T-cell (primary cell): ENCODE data around the gene FIS1. TPM values are rescaled to one million over a fixed set of nuclear protein-coding genes. Genes with fewer than 3 reads are reported as not detected.
"Not testable (repeated sequence)": the region's sequence is repeated elsewhere in the genome, so short reads cannot be mapped to it uniquely, and the experiment has no call there.

ENCODE experiments used
- ATAC-seq, 4 experiments: fragments of 200-7000 bp in 3 of 4; fragments of 150-1000 bp in 1 of 4; cut with Tn5 transposase; replicated peaks in 1 of 4; 1 replicate in 3 of 4; 2 replicates in 1 of 4; pipeline ENCODE4 v1.10.0; 2021; ENCODE audit warnings: moderate library complexity in 3 of 4, mild to moderate bottlenecking in 2 of 4, moderate number of reproducible peaks in 1 of 4
- CTCF ChIA-PET, 2 donors: fragments of 300-600 bp; sonication (Branson Sonifier 250); formaldehyde crosslinking; loops; one replicate each; lab custom pipeline; 2022; ENCODE audit warnings: antibody characterized with exemption in 2 of 2; lab: Charles Lee
- POLR2A ChIA-PET, 2 donors: fragments of 300-600 bp; sonication (Branson Sonifier 250); formaldehyde crosslinking; loops; one replicate each; lab custom pipeline; 2022; ENCODE audit warnings: antibody characterized with exemption in 2 of 2; lab: Charles Lee
- DNase-seq, 35 experiments: peaks; one replicate each; pipeline versions ENCODE4 v3.0.0 to v3.0.0-alpha.2; 2013 to 2023
- H3K27ac ChIP-seq: one replicate; pipeline ENCODE4 v1.5.1; 2013; ENCODE audit warnings: low read length
- H3K27me3 ChIP-seq, 2 experiments: replicated peaks in 1 of 2; 1 replicate in 1 of 2; 2 replicates in 1 of 2; pipeline versions ENCODE4 v1.6.1 to v1.7.0; 2013; ENCODE audit warnings: low read length in 1 of 2, mixed read lengths in 1 of 2; ENCODE audit not compliant: control insufficient read depth in 2 of 2, insufficient read depth in 2 of 2; ENCODE audit errors: extremely low read depth in 1 of 2
- H3K36me3 ChIP-seq, 2 donors: 1 replicate in 1 of 2; 2 replicates in 1 of 2; pipeline versions ENCODE4 v1.6.1 to v1.7.0; 2013; ENCODE audit warnings: low read length in 1 of 2; ENCODE audit not compliant: control insufficient read depth in 2 of 2, insufficient read depth in 1 of 2; ENCODE audit errors: extremely low read depth in 1 of 2
- H3K4me1 ChIP-seq, 2 experiments: 1 replicate in 1 of 2; 2 replicates in 1 of 2; pipeline versions ENCODE4 v1.6.1 to v1.7.0; 2013; ENCODE audit warnings: low read length in 2 of 2, mixed read lengths in 1 of 2; ENCODE audit not compliant: insufficient read depth in 2 of 2, control insufficient read depth in 1 of 2; ENCODE audit errors: extremely low read depth in 1 of 2
- H3K4me3 ChIP-seq, 2 donors: 1 replicate in 1 of 2; 2 replicates in 1 of 2; pipeline versions ENCODE4 v1.5.1 to v1.7.0; 2013; ENCODE audit warnings: mild to moderate bottlenecking in 2 of 2, low read length in 1 of 2, moderate library complexity in 1 of 2; ENCODE audit not compliant: control insufficient read depth in 1 of 2; ENCODE audit errors: extremely low read depth in 1 of 2
- H3K9me3 ChIP-seq: 2 replicates; pipeline ENCODE4 v1.7.0; 2013
- H3K27ac Mint-ChIP-seq, 2 donors: one replicate each; pipeline ENCODE4 v1.8.0; 2020 to 2021; ENCODE audit warnings: mild to moderate bottlenecking in 2 of 2, mixed read lengths in 2 of 2
- H3K27me3 Mint-ChIP-seq, 2 donors: one replicate each; pipeline ENCODE4 v1.8.0; 2021 to 2022; ENCODE audit warnings: mixed read lengths in 2 of 2
- H3K36me3 Mint-ChIP-seq: one replicate; pipeline ENCODE4 v1.8.0; 2021; ENCODE audit warnings: mixed read lengths
- H3K4me1 Mint-ChIP-seq, 3 donors: one replicate each; pipeline ENCODE4 v1.8.0; 2020 to 2022; ENCODE audit warnings: mixed read lengths in 3 of 3, mild to moderate bottlenecking in 1 of 3
- H3K4me3 Mint-ChIP-seq, 3 donors: one replicate each; pipeline ENCODE4 v1.8.0; 2020 to 2022; ENCODE audit warnings: mild to moderate bottlenecking in 3 of 3, mixed read lengths in 3 of 3, moderate library complexity in 3 of 3
- H3K9me3 Mint-ChIP-seq, 3 donors: one replicate each; pipeline ENCODE4 v1.8.0; 2020 to 2022; ENCODE audit warnings: mixed read lengths in 3 of 3
- WGBS: methylation state at CpG from one replicate; pipeline ENCODE4 v1.1.5; 2013; ENCODE audit warnings: missing lambda C conversion rate; ENCODE audit not compliant: insufficient coverage; 5-methylcytosine and 5-hydroxymethylcytosine counted together
- total RNA-seq, 35 experiments: library from RNA in 6 of 35; stranded (reverse) in 6 of 35; fragments of 120-200 nt in 1 of 35; gene quantifications; one replicate each; pipeline versions ENCODE4 v1.2.1 to v1.2.4 and lab custom pipeline; 2013 to 2026

The FIS1 gene
- total RNA-seq, 5 donors from 2014 or later (not counting 1 experiment from before 2014, with no cell fraction given) = 99.3 to 136 (median 125) TPM

- H3K4me3 Mint-ChIP-seq, H3K36me3 ChIP-seq, H3K9me3 ChIP-seq, H3K27ac Mint-ChIP-seq, H3K36me3 Mint-ChIP-seq, H3K4me3 ChIP-seq, H3K9me3 Mint-ChIP-seq, POLR2A ChIA-PET, H3K4me1 ChIP-seq, H3K27ac ChIP-seq: not testable (repeated sequence)
- H3K27me3 Mint-ChIP-seq = peaks cover 27 to 40% of the 10 kb centered on the region in 2 donors
- CTCF ChIA-PET = interaction anchor here (0.6 to 1.8 kb wide), 4 partner anchors 97 to 735 kb away, joined by 5 to 13 read pairs (median 8); no protein-coding TSS in a partner anchor
- peak in 1 of 35 experiments; percentile 8 for DNase-seq
- 94% methylated on average over 2 of the region's 4 CpGs for WGBS
- peak in 3 of 4 experiments; percentile 16 to 31 (median 26) for ATAC-seq
- H3K27me3 ChIP-seq = peaks cover 0 to 43% of the 10 kb centered on the region in 2 experiments
- peaks cover 6 to 15% (median 14%) of the 10 kb centered on the region in 3 donors for H3K4me1 Mint-ChIP-seq
Measured at GRCh38 chr7:101289687-101290086, 44.8 kb upstream of the FIS1 start.

GRCh38 chr7:101288439-101288838, 43.6 kb upstream of the FIS1 start:
- no CpG with 5 or more reads among the region's 3 CpGs for WGBS

GRCh38 chr7:101287032-101287431, 42.2 kb upstream of the FIS1 start:
- H3K4me1 ChIP-seq = peaks cover 0 to 15% of the 10 kb centered on the region in 2 experiments
- DNase-seq (no peak), ATAC-seq (no peak)
- no peaks in the 10 kb centered on the region for H3K9me3 ChIP-seq
- Mint-ChIP-seq H3K27me3 (peaks cover 14 to 21% of the 10 kb centered on the region in 2 donors), H3K27ac (no peak overlapping the region), H3K9me3 (peaks cover 0 to 4% (median 0%) of the 10 kb centered on the region in 3 donors), H3K36me3 (no peaks in the 10 kb centered on the region), H3K4me3 (no peak overlapping the region), H3K4me1 (peaks cover 11 to 21% (median 20%) of the 10 kb centered on the region in 3 donors)
- 0% methylated on average over 1 of the region's 6 CpGs for WGBS
- no peak overlapping the region for H3K4me3 ChIP-seq
- ChIA-PET CTCF (no interaction called here), POLR2A (no interaction called here)
- H3K27me3 ChIP-seq = peaks cover 0 to 26% of the 10 kb centered on the region in 2 experiments
- no peak overlapping the region for H3K27ac ChIP-seq
- no peaks in the 10 kb centered on the region for H3K36me3 ChIP-seq

More at GRCh38 chr7:101288439-101288838, 43.6 kb upstream of the FIS1 start:
- Histone ChIP-seq H3K4me1 (peaks cover 0 to 8% of the 10 kb centered on the region in 2 experiments), H3K9me3 (no peaks in the 10 kb centered on the region), H3K27ac (no peak overlapping the region), H3K36me3 (no peaks in the 10 kb centered on the region), H3K27me3 (peaks cover 0 to 36% of the 10 kb centered on the region in 2 experiments), H3K4me3 (no peak overlapping the region)
- DNase-seq (no peak), ATAC-seq (no peak)
- ChIA-PET POLR2A (no interaction called here), CTCF (interaction anchor here (0.5 to 1.1 kb wide), 3 partner anchors 144 to 545 kb away, joined by 3 to 4 read pairs (median 4); no protein-coding TSS in a partner anchor)
- H3K27ac Mint-ChIP-seq = no peak overlapping the region
- H3K4me1 Mint-ChIP-seq = peaks cover 6 to 15% (median 14%) of the 10 kb centered on the region in 3 donors
- no peaks in the 10 kb centered on the region for H3K36me3 Mint-ChIP-seq
- peaks cover 0 to 4% (median 0%) of the 10 kb centered on the region in 3 donors for H3K9me3 Mint-ChIP-seq
- peaks cover 20 to 27% of the 10 kb centered on the region in 2 donors for H3K27me3 Mint-ChIP-seq
- no peak overlapping the region for H3K4me3 Mint-ChIP-seq

GRCh38 chr7:101285880-101286279, 41.0 kb upstream of the FIS1 start:
- H3K36me3 Mint-ChIP-seq, H3K9me3 ChIP-seq, H3K27ac ChIP-seq, POLR2A ChIA-PET, DNase-seq, CTCF ChIA-PET, H3K27ac Mint-ChIP-seq, H3K4me3 Mint-ChIP-seq, H3K36me3 ChIP-seq, H3K4me3 ChIP-seq, H3K9me3 Mint-ChIP-seq, ATAC-seq: not testable (repeated sequence)
- peaks cover 0 to 15% of the 10 kb centered on the region in 2 experiments for H3K4me1 ChIP-seq
- H3K27me3 ChIP-seq = peaks cover 0 to 17% of the 10 kb centered on the region in 2 experiments
- H3K4me1 Mint-ChIP-seq = peaks cover 11 to 21% (median 20%) of the 10 kb centered on the region in 3 donors
- WGBS = no CpG with 5 or more reads among the region's 3 CpGs
- peaks cover 11 to 15% of the 10 kb centered on the region in 2 donors for H3K27me3 Mint-ChIP-seq

DNA sequence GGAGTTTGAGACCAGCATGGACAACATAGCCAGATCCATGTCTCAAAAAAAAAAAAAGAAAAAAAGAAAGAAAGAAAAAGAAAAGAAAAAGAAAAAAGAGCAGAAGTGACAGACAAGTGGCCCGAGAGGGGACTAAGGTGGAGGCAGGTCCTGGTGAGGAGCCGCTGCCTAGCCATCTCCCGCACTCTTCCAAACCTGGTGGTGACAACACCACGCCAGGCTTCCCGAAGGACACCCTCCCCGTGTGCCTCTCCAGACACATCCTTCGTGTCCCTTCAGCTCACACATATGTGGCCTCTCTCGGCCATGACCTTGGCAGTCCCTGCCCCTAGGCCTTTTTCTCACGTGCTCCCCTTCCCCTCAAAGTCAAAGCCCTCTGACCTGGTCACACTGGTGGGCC, 40.3 kb upstream of the FIS1 start:
- 100% methylated on average over 5 of the region's 9 CpGs for WGBS
- H3K27ac Mint-ChIP-seq = no peak overlapping the region
- H3K9me3 Mint-ChIP-seq = peaks cover 0 to 4% (median 0%) of the 10 kb centered on the region in 3 donors
- Histone ChIP-seq H3K9me3 (no peaks in the 10 kb centered on the region), H3K4me3 (no peak overlapping the region), H3K36me3 (no peaks in the 10 kb centered on the region), H3K4me1 (peaks cover 0 to 13% of the 10 kb centered on the region in 2 experiments), H3K27me3 (peaks cover 0 to 12% of the 10 kb centered on the region in 2 experiments), H3K27ac (no peak overlapping the region)
- ChIA-PET CTCF (interaction anchor here in 1 of 2 donors (0.6 to 0.7 kb wide), 2 partner anchors 138 to 1232 kb away, joined by 3 to 5 read pairs; no protein-coding TSS in a partner anchor), POLR2A (no interaction called here)
- DNase-seq = no peak
- no peak overlapping the region for H3K4me3 Mint-ChIP-seq
- no peaks in the 10 kb centered on the region for H3K36me3 Mint-ChIP-seq
- peaks cover 5 to 14% (median 14%) of the 10 kb centered on the region in 3 donors for H3K4me1 Mint-ChIP-seq
- peaks cover 8 to 9% of the 10 kb centered on the region in 2 donors for H3K27me3 Mint-ChIP-seq
- no peak for ATAC-seq

GRCh38 chr7:101280912-101281311, 36.0 kb upstream of the FIS1 start:
- H3K4me3 Mint-ChIP-seq, H3K36me3 ChIP-seq, H3K36me3 Mint-ChIP-seq, POLR2A ChIA-PET, H3K9me3 Mint-ChIP-seq, ATAC-seq, H3K27ac ChIP-seq, H3K27ac Mint-ChIP-seq, CTCF ChIA-PET, H3K4me3 ChIP-seq, DNase-seq, H3K4me1 Mint-ChIP-seq, H3K9me3 ChIP-seq, H3K4me1 ChIP-seq: not testable (repeated sequence)
- peaks cover 0 to 32% of the 10 kb centered on the region in 2 experiments for H3K27me3 ChIP-seq
- 79% methylated on average over 5 of the region's 8 CpGs for WGBS
- H3K27me3 Mint-ChIP-seq = peaks cover 14 to 26% of the 10 kb centered on the region in 2 donors
